ENCODE data around the gene CFAP73. TPM values are rescaled to one million over a fixed set of nuclear protein-coding genes. Genes with fewer than 3 reads are reported as not detected.

Gene CFAP73
- total RNA-seq, 1 experiment from 2014 or later: 0.23 TPM

GRCh38 chr12:113142173-113142885 is 7.2 kb upstream of the CFAP73 start:
- no peaks in the 10 kb centered on the region for H3K36me3 Mint-ChIP-seq (ENCODE audit: insufficient read depth, unreplicated experiment)
- H3K4me3 ChIP-seq (ENCODE audit: low read depth, low read length): no peak overlapping the region
- BruUV-seq (replicated peaks): no TSS peak
- TF ChIP-seq CTCF (IDR thresholded peaks at IDR 0.05; ENCODE audit: insufficient read depth in 1 of 2, low read depth in 1 of 2, low read length in 1 of 2, severe bottlenecking in 1 of 2, unreplicated experiment in 1 of 2): no peak
- no peak overlapping the region for H3K4me3 Mint-ChIP-seq (ENCODE audit: unreplicated experiment)
- no peaks in the 10 kb centered on the region for H3K36me3 ChIP-seq (ENCODE audit: control insufficient read depth, insufficient read depth, low read length)
- ChIA-PET CTCF (no interaction called here), POLR2A (no interaction called here)
- H3K4me1 Mint-ChIP-seq (ENCODE audit: low read depth, unreplicated experiment): no peaks in the 10 kb centered on the region
- no peaks in the 10 kb centered on the region for H3K9me3 Mint-ChIP-seq (ENCODE audit: unreplicated experiment)
- H3K27me3 ChIP-seq (replicated peaks; ENCODE audit: control insufficient read depth, insufficient read depth, low read length): no peaks in the 10 kb centered on the region
- intact Hi-C loops (cut with micrococcal nuclease; ENCODE audit: unreplicated experiment): no loop called here
- H3K27me3 Mint-ChIP-seq (ENCODE audit: insufficient read depth, unreplicated experiment): peaks cover 2% of the 10 kb centered on the region
- H3K4me1 ChIP-seq: no peaks in the 10 kb centered on the region
- no peak for DNase-seq
- no peaks in the 10 kb centered on the region for H3K9me3 ChIP-seq
- H3K27ac Mint-ChIP-seq (ENCODE audit: unreplicated experiment): no peak overlapping the region

- Mint-ChIP-seq H3K4me3 (ENCODE audit: unreplicated experiment) (no peak overlapping the region), H3K9me3 (ENCODE audit: unreplicated experiment) (no peaks in the 10 kb centered on the region), H3K27me3 (ENCODE audit: insufficient read depth, unreplicated experiment) (peaks cover 4% of the 10 kb centered on the region), H3K4me1 (ENCODE audit: low read depth, unreplicated experiment) (no peaks in the 10 kb centered on the region), H3K36me3 (ENCODE audit: insufficient read depth, unreplicated experiment) (no peaks in the 10 kb centered on the region), H3K27ac (ENCODE audit: unreplicated experiment) (no peak overlapping the region)
- H3K27me3 ChIP-seq (replicated peaks; ENCODE audit: control insufficient read depth, insufficient read depth, low read length): no peaks in the 10 kb centered on the region
- no peak overlapping the region for H3K4me3 ChIP-seq (ENCODE audit: low read depth, low read length)
- ChIA-PET CTCF (no interaction called here), POLR2A (no interaction called here)
- H3K4me1 ChIP-seq: no peaks in the 10 kb centered on the region
- TF ChIP-seq CTCF (IDR thresholded peaks at IDR 0.05; ENCODE audit: insufficient read depth in 1 of 2, low read depth in 1 of 2, low read length in 1 of 2, severe bottlenecking in 1 of 2, unreplicated experiment in 1 of 2): no peak
- BruUV-seq (replicated peaks): no TSS peak
- intact Hi-C loops (cut with micrococcal nuclease; ENCODE audit: unreplicated experiment): no loop called here
- no peak for DNase-seq
- H3K9me3 ChIP-seq: no peaks in the 10 kb centered on the region
- H3K36me3 ChIP-seq (ENCODE audit: control insufficient read depth, insufficient read depth, low read length): no peaks in the 10 kb centered on the region
Observed at GRCh38 chr12:113142886-113143332, 6.6 kb upstream of the CFAP73 start.

- BruUV-seq (replicated peaks): no TSS peak
- no peak overlapping the region for H3K4me3 Mint-ChIP-seq (ENCODE audit: unreplicated experiment)
- Histone ChIP-seq H3K27me3 (replicated peaks; ENCODE audit: control insufficient read depth, insufficient read depth, low read length) (no peaks in the 10 kb centered on the region), H3K4me1 (no peaks in the 10 kb centered on the region), H3K9me3 (no peaks in the 10 kb centered on the region), H3K36me3 (ENCODE audit: control insufficient read depth, insufficient read depth, low read length) (no peaks in the 10 kb centered on the region), H3K4me3 (ENCODE audit: low read depth, low read length) (no peak overlapping the region)
- no peaks in the 10 kb centered on the region for H3K36me3 Mint-ChIP-seq (ENCODE audit: insufficient read depth, unreplicated experiment)
- ChIA-PET CTCF (no interaction called here), POLR2A (no interaction called here)
- H3K4me1 Mint-ChIP-seq (ENCODE audit: low read depth, unreplicated experiment): no peaks in the 10 kb centered on the region
- H3K27me3 Mint-ChIP-seq (ENCODE audit: insufficient read depth, unreplicated experiment): peaks cover 4% of the 10 kb centered on the region
- no peak for TF ChIP-seq CTCF (IDR thresholded peaks at IDR 0.05; ENCODE audit: insufficient read depth in 1 of 2, low read depth in 1 of 2, low read length in 1 of 2, severe bottlenecking in 1 of 2, unreplicated experiment in 1 of 2)
- DNase-seq: no peak
- intact Hi-C loops (cut with micrococcal nuclease; ENCODE audit: unreplicated experiment): no loop called here
- no peaks in the 10 kb centered on the region for H3K9me3 Mint-ChIP-seq (ENCODE audit: unreplicated experiment)
- H3K27ac Mint-ChIP-seq (ENCODE audit: unreplicated experiment): no peak overlapping the region
Observed at GRCh38 chr12:113143959-113144358, 5.6 kb upstream of the CFAP73 start.
